ENCODE data around the gene ZNF138.

The ZNF138 gene

DNA sequence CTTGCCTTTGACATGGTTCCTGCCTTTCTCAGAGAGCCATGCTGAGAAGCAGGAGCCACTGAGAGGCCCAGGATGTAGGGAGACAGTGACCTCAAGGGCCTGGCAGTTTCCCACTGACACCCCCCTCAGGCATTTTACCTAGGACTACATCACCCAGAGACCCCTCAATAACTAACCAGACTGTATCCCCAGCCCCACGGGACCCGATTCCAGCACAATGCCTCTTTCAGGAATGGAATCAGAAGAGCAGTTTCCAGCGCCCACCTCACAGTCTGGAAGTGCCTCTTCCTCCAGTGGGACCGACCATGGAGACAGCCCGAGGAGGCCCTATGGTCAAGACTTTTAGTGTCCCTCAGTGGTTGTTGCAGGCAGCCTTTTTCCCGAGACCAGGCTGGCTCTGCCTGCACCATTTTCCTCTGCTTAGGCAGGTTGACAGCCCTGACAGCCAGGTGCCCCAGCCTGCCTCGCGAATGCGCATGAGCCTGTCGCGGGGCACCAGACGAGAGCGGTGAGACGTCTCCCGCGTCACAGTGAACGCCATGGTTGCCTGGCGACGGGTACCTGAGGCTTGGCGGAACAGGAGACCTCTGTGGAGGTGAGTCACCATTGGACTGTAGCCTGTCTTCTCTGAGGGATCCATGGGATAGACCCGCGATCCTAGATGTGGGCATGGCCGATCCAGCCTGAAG is 80.5 kb downstream of the ZNF138 start:
- H3F3A ChIP-seq (ENCODE audit: control insufficient read depth, insufficient read depth), result no peaks in the 10 kb centered on the region
- no peak overlapping the region for H3K4me3 ChIP-seq (ENCODE audit: low read length)
- H3K36me3 ChIP-seq (ENCODE audit: control insufficient read depth, low read length), result no peaks in the 10 kb centered on the region
- no peak overlapping the region for H3K4me2 ChIP-seq (ENCODE audit: low read length)
- H3K4me1 ChIP-seq (ENCODE audit: control insufficient read depth, low read length), result no peaks in the 10 kb centered on the region
- H3K9me3 ChIP-seq (ENCODE audit: control insufficient read depth, insufficient read depth, low read length), result peaks cover 33% of the 10 kb centered on the region; the same call in 1 of the 2 replicates
- H3K27me3 ChIP-seq (ENCODE audit: control insufficient read depth, low read length), result no peaks in the 10 kb centered on the region
- no peak overlapping the region for H3K27ac ChIP-seq (ENCODE audit: low read depth, low read length)
- H4K20me1 ChIP-seq (ENCODE audit: control insufficient read depth, insufficient read depth, low read depth, low read length), result no peaks in the 10 kb centered on the region
- TF ChIP-seq, protein P1, sequence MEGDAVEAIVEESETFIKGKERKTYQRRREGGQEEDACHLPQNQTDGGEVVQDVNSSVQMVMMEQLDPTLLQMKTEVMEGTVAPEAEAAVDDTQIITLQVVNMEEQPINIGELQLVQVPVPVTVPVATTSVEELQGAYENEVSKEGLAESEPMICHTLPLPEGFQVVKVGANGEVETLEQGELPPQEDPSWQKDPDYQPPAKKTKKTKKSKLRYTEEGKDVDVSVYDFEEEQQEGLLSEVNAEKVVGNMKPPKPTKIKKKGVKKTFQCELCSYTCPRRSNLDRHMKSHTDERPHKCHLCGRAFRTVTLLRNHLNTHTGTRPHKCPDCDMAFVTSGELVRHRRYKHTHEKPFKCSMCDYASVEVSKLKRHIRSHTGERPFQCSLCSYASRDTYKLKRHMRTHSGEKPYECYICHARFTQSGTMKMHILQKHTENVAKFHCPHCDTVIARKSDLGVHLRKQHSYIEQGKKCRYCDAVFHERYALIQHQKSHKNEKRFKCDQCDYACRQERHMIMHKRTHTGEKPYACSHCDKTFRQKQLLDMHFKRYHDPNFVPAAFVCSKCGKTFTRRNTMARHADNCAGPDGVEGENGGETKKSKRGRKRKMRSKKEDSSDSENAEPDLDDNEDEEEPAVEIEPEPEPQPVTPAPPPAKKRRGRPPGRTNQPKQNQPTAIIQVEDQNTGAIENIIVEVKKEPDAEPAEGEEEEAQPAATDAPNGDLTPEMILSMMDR (IDR thresholded peaks at IDR 0.05; ENCODE audit: low read depth, low read length, poor library complexity, severe bottlenecking), result no peak
- no peak for TF ChIP-seq EZH2phosphoT487 (IDR thresholded peaks at IDR 0.05; ENCODE audit: borderline replicate concordance, low read length)
- no peaks in the 10 kb centered on the region for H3K9me2 ChIP-seq (replicated peaks; ENCODE audit: control insufficient read depth, low read length)
- H3K79me2 ChIP-seq (ENCODE audit: control insufficient read depth, low read length), result no peaks in the 10 kb centered on the region

DNA sequence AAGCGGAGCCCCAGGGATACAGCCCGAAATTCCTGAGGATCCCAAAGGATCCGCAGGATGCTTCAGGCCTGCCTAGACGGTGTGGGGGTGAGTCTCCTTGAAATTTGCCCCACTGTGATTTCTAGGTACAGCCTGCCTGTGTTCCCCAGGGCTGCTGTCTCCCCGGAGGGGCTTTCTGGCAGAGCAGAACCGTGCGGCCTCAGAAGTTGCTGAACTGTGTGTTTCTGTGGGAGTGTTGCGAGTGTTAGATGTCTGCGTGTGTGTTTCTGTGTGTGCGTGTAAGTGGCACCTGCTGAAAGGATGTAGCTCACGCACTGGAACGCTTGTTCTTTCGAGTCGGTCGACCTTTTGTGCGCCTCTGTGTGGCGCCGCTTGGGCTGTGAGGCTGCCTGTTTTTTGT is 81.0 kb downstream of the ZNF138 start:
- H3K4me2 ChIP-seq (ENCODE audit: low read length), result no peak overlapping the region
- no peaks in the 10 kb centered on the region for H3K79me2 ChIP-seq (ENCODE audit: control insufficient read depth, low read length)
- H3K9me3 ChIP-seq (ENCODE audit: control insufficient read depth, insufficient read depth, low read length), result peaks cover 33% of the 10 kb centered on the region; the same call in 1 of the 2 replicates
- no peak for TF ChIP-seq EZH2phosphoT487 (IDR thresholded peaks at IDR 0.05; ENCODE audit: borderline replicate concordance, low read length)
- TF ChIP-seq, protein P1 (IDR thresholded peaks at IDR 0.05; ENCODE audit: low read depth, low read length, poor library complexity, severe bottlenecking), result no peak
- no peak overlapping the region for H3K27ac ChIP-seq (ENCODE audit: low read depth, low read length)
- H3K4me3 ChIP-seq (ENCODE audit: low read length), result no peak overlapping the region
- no peaks in the 10 kb centered on the region for H3F3A ChIP-seq (ENCODE audit: control insufficient read depth, insufficient read depth)
- no peaks in the 10 kb centered on the region for H3K4me1 ChIP-seq (ENCODE audit: control insufficient read depth, low read length)
- no peaks in the 10 kb centered on the region for H3K36me3 ChIP-seq (ENCODE audit: control insufficient read depth, low read length)
- H4K20me1 ChIP-seq (ENCODE audit: control insufficient read depth, insufficient read depth, low read depth, low read length), result no peaks in the 10 kb centered on the region
- H3K9me2 ChIP-seq (replicated peaks; ENCODE audit: control insufficient read depth, low read length), result no peaks in the 10 kb centered on the region
- no peaks in the 10 kb centered on the region for H3K27me3 ChIP-seq (ENCODE audit: control insufficient read depth, low read length)

DNA sequence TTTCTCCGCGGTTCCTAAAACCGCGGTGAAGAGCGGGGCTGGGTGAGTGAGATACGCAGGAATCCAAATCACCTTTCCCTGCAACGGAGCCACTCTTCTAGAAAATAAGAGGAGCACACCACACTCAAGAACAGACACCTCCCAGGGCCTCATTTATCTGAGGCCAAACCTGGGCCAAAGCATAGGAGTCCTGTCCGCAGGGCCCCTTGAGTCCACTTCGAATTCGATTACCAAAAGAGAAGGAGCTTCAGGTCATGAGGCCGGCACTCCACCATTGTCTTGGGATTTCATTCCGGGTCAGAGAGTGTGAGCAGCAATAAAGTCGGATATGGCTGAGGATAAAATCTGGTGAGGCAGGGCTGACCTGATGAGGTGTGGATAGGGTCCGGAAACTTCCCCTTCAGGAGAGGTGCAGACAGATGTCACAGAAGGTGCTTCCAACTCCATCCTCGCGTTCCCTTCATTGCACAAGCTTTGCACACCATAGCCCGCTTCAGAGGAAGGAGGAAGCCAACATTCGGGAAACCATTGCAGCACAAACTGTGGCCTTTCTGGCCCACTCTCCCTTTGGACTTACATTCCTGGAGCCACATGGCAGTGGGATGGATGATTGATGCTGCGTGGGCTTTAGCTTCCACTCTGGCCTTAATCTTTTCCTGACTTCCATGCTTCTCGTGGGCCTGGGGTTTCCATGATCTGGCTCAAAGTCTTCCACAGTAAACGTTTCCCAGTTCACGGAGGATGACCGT is 81.6 kb downstream of the ZNF138 start:
- H3K79me2 ChIP-seq (ENCODE audit: control insufficient read depth, low read length), result no peaks in the 10 kb centered on the region
- H3K4me3 ChIP-seq (ENCODE audit: low read length), result no peak overlapping the region
- H3K4me1 ChIP-seq (ENCODE audit: control insufficient read depth, low read length), result no peaks in the 10 kb centered on the region
- no peaks in the 10 kb centered on the region for H3K27me3 ChIP-seq (ENCODE audit: control insufficient read depth, low read length)
- H3K9me3 ChIP-seq (ENCODE audit: control insufficient read depth, insufficient read depth, low read length), result peaks cover 30% of the 10 kb centered on the region; the same call in 1 of the 2 replicates
- no peaks in the 10 kb centered on the region for H3F3A ChIP-seq (ENCODE audit: control insufficient read depth, insufficient read depth)
- no peaks in the 10 kb centered on the region for H3K36me3 ChIP-seq (ENCODE audit: control insufficient read depth, low read length)
- no peak overlapping the region for H3K27ac ChIP-seq (ENCODE audit: low read depth, low read length)
- H3K9me2 ChIP-seq (replicated peaks; ENCODE audit: control insufficient read depth, low read length), result no peaks in the 10 kb centered on the region
- no peak for TF ChIP-seq EZH2phosphoT487 (IDR thresholded peaks at IDR 0.05; ENCODE audit: borderline replicate concordance, low read length)
- TF ChIP-seq, protein P1 (IDR thresholded peaks at IDR 0.05; ENCODE audit: low read depth, low read length, poor library complexity, severe bottlenecking), result no peak
- H4K20me1 ChIP-seq (ENCODE audit: control insufficient read depth, insufficient read depth, low read depth, low read length), result no peaks in the 10 kb centered on the region
- no peak overlapping the region for H3K4me2 ChIP-seq (ENCODE audit: low read length)

Data from DOHH2 (cell line).